ENCODE data around the gene DCBLD2. TPM values are rescaled to one million over a fixed set of nuclear protein-coding genes. Genes with fewer than 3 reads are reported as not detected.
A peak's percentile ranks its signal among the peaks of the same experiment; 100 is the strongest.
"Not testable (repeated sequence)": the region's sequence is repeated elsewhere in the genome, so short reads cannot be mapped to it uniquely, and the experiment has no call there.

Gene DCBLD2
- total RNA-seq, 1 experiment from 2014 or later = 265 TPM

GRCh38 chr3:98884675-98885371 is 16.7 kb downstream of the DCBLD2 start:
- no peak for TF ChIP-seq EZH2 (IDR thresholded peaks at IDR 0.05; ENCODE audit: low read length, unreplicated experiment)
- no peak for TF ChIP-seq CTCF (conservative IDR thresholded peaks at IDR 0.05; ENCODE audit: low read depth, low read length)
- TF ChIP-seq EZH2phosphoT487 (IDR thresholded peaks at IDR 0.05; ENCODE audit: borderline replicate concordance, low read length) = no peak
- peaks cover 73% of the 10 kb centered on the region for H4K20me1 ChIP-seq (ENCODE audit: low read length)
- no TSS peak for BruUV-seq (replicated peaks)
- CTCF ChIA-PET = no interaction called here
- peaks cover 100% of the 10 kb centered on the region for H3K79me2 ChIP-seq (ENCODE audit: low read length)
- H3K9me3 ChIP-seq (ENCODE audit: low read length) = no peaks in the 10 kb centered on the region
- peak overlapping the region; percentile 7; the same call in 1 of the 2 replicates for H3K4me3 ChIP-seq (ENCODE audit: low read length)
- peaks cover 58% of the 10 kb centered on the region for H3K4me1 ChIP-seq (ENCODE audit: insufficient read depth, low read length)
- no peak overlapping the region for H2AFZ ChIP-seq (ENCODE audit: low read length)
- peaks cover 14% of the 10 kb centered on the region for H3F3A ChIP-seq (ENCODE audit: low read length, unreplicated experiment)
- peaks cover 80% of the 10 kb centered on the region for H3K36me3 ChIP-seq (ENCODE audit: low read depth, low read length)
- POLR2A ChIA-PET (ENCODE audit: unreplicated experiment) = interaction anchor here (0.6 kb wide), 2 partner anchors 10 to 79 kb away, joined by 3 read pairs; no protein-coding TSS in a partner anchor
- H3K9me2 ChIP-seq (replicated peaks; ENCODE audit: low read length) = no peaks in the 10 kb centered on the region
- ATAC-seq (peak; percentile 13), DNase-seq (no peak)
- peak overlapping the region; percentile 7; the same call in 1 of the 2 replicates for H3K27ac ChIP-seq (ENCODE audit: low read length)
- intact Hi-C loops (cut with micrococcal nuclease) = no loop called here
- H3K4me2 ChIP-seq (ENCODE audit: low read length) = peak overlapping the region; percentile 46
- no peaks in the 10 kb centered on the region for H3K27me3 ChIP-seq (ENCODE audit: low read length)
- H3K9ac ChIP-seq (ENCODE audit: low read length) = no peak overlapping the region

GRCh38 chr3:98882614-98883333 is 18.7 kb downstream of the DCBLD2 start:
- POLR2A ChIA-PET (ENCODE audit: unreplicated experiment) = not testable (repeated sequence)

GRCh38 chr3:98877132-98877531 is 24.4 kb downstream of the DCBLD2 start:
- no peaks in the 10 kb centered on the region for H3K9me2 ChIP-seq (replicated peaks; ENCODE audit: low read length)
- ChIA-PET POLR2A (ENCODE audit: unreplicated experiment) (no interaction called here), CTCF (no interaction called here)
- ATAC-seq (peak; percentile 48), DNase-seq (peak; percentile 73)
- peaks cover 90% of the 10 kb centered on the region for H3K36me3 ChIP-seq (ENCODE audit: low read depth, low read length)
- BruUV-seq (replicated peaks) = no TSS peak
- no peaks in the 10 kb centered on the region for H3K27me3 ChIP-seq (ENCODE audit: low read length)
- H3K9ac ChIP-seq (ENCODE audit: low read length) = no peak overlapping the region
- no peak overlapping the region for H3K4me3 ChIP-seq (ENCODE audit: low read length)
- H4K20me1 ChIP-seq (ENCODE audit: low read length) = peaks cover 86% of the 10 kb centered on the region
- H3K27ac ChIP-seq (ENCODE audit: low read length) = peak overlapping the region; percentile 1; the same call in 1 of the 2 replicates
- no peaks in the 10 kb centered on the region for H3K9me3 ChIP-seq (ENCODE audit: low read length)
- peaks cover 32% of the 10 kb centered on the region for H3K4me1 ChIP-seq (ENCODE audit: insufficient read depth, low read length)
- TF ChIP-seq CTCF (conservative IDR thresholded peaks at IDR 0.05; ENCODE audit: low read depth, low read length) = no peak
- TF ChIP-seq EZH2 (IDR thresholded peaks at IDR 0.05; ENCODE audit: low read length, unreplicated experiment) = no peak
- no peak for TF ChIP-seq EZH2phosphoT487 (IDR thresholded peaks at IDR 0.05; ENCODE audit: borderline replicate concordance, low read length)
- intact Hi-C loops (cut with micrococcal nuclease) = no loop called here
- peaks cover 24% of the 10 kb centered on the region for H3F3A ChIP-seq (ENCODE audit: low read length, unreplicated experiment)
- H3K79me2 ChIP-seq (ENCODE audit: low read length) = peaks cover 100% of the 10 kb centered on the region
- no peak overlapping the region for H2AFZ ChIP-seq (ENCODE audit: low read length)
- H3K4me2 ChIP-seq (ENCODE audit: low read length) = peak overlapping the region; percentile 13

More at GRCh38 chr3:98882614-98883333, 18.7 kb downstream of the DCBLD2 start:
- intact Hi-C loops (cut with micrococcal nuclease); H3K9ac ChIP-seq (ENCODE audit: low read length); H3K9me3 ChIP-seq (ENCODE audit: low read length); BruUV-seq (replicated peaks); H3K27me3 ChIP-seq (ENCODE audit: low read length); H3K4me3 ChIP-seq (ENCODE audit: low read length); CTCF ChIA-PET; H2AFZ ChIP-seq (ENCODE audit: low read length); ATAC-seq; H3K27ac ChIP-seq (ENCODE audit: low read length); H3K4me2 ChIP-seq (ENCODE audit: low read length); DNase-seq; H3K9me2 ChIP-seq (replicated peaks; ENCODE audit: low read length): not testable (repeated sequence)
- Histone ChIP-seq H4K20me1 (ENCODE audit: low read length) (peaks cover 67% of the 10 kb centered on the region), H3F3A (ENCODE audit: low read length, unreplicated experiment) (peaks cover 19% of the 10 kb centered on the region), H3K4me1 (ENCODE audit: insufficient read depth, low read length) (peaks cover 48% of the 10 kb centered on the region), H3K79me2 (ENCODE audit: low read length) (peaks cover 100% of the 10 kb centered on the region), H3K36me3 (ENCODE audit: low read depth, low read length) (peaks cover 77% of the 10 kb centered on the region)
